Astrocyte (in vitro differentiated cells and primary cell): Measurements from ENCODE around the gene MTO1. TPM values are rescaled to one million over a fixed set of nuclear protein-coding genes. Genes with fewer than 3 reads are reported as not detected.
"Not testable (repeated sequence)": the region's sequence is repeated elsewhere in the genome, so short reads cannot be mapped to it uniquely, and the experiment has no call there.

Source experiments
- DNase-seq: peaks from one replicate; pipeline ENCODE4 v3.0.0-alpha.2; 2010; ENCODE audit warnings: low read depth
- FAIRE-seq: peaks from 2 replicates; lab custom pipeline; 2011; peaks lifted over from hg19 to GRCh38; lab: Jason Lieb, UNC
- H2AFZ ChIP-seq: 2 replicates; pipeline ENCODE4 v1.6.0; 2012; ENCODE audit warnings: low read depth, low read length, inconsistent platforms
- H3K27ac ChIP-seq: 2 replicates; pipeline ENCODE4 v1.5.1; 2011; ENCODE audit warnings: low read depth, low read length, inconsistent platforms
- H3K27me3 ChIP-seq: 2 replicates; pipeline ENCODE4 v1.6.0; 2011; ENCODE audit warnings: low read length, inconsistent platforms; ENCODE audit not compliant: insufficient read depth
- H3K36me3 ChIP-seq: 2 replicates; pipeline ENCODE4 v1.5.1; 2011; ENCODE audit warnings: low read length, inconsistent platforms; ENCODE audit not compliant: insufficient read depth
- H3K4me1 ChIP-seq: 2 replicates; pipeline ENCODE4 v1.5.1; 2011; ENCODE audit warnings: low read length, inconsistent platforms; ENCODE audit not compliant: insufficient read depth
- H3K4me2 ChIP-seq: 2 replicates; pipeline ENCODE4 v1.6.0; 2012; ENCODE audit warnings: low read length, inconsistent platforms
- H3K4me3 ChIP-seq: 2 replicates; pipeline ENCODE4 v1.5.1; 2011; ENCODE audit warnings: low read depth, mild to moderate bottlenecking, low read length, inconsistent platforms; ENCODE audit not compliant: insufficient read depth
- H3K79me2 ChIP-seq: 2 replicates; pipeline ENCODE4 v1.6.0; 2012; ENCODE audit warnings: mild to moderate bottlenecking, low read length, inconsistent platforms; ENCODE audit not compliant: insufficient read depth
- H3K9ac ChIP-seq: 2 replicates; pipeline ENCODE4 v1.6.0; 2012; ENCODE audit warnings: mild to moderate bottlenecking, low read length, inconsistent platforms
- H3K9me3 ChIP-seq: 2 replicates; pipeline ENCODE4 v1.5.1; 2012; ENCODE audit warnings: low read depth, mild to moderate bottlenecking, low read length, inconsistent platforms; ENCODE audit not compliant: insufficient read depth
- H4K20me1 ChIP-seq: 2 replicates; pipeline ENCODE4 v1.6.0; 2012; ENCODE audit warnings: low read length, inconsistent platforms; ENCODE audit not compliant: insufficient read depth
- H3K27ac Mint-ChIP-seq: one replicate; pipeline ENCODE4 v1.8.0; 2021; ENCODE audit warnings: mild to moderate bottlenecking, mixed read lengths; ENCODE audit not compliant: unreplicated experiment
- H3K27me3 Mint-ChIP-seq: one replicate; pipeline ENCODE4 v1.8.0; 2021; ENCODE audit warnings: low read depth, mixed read lengths; ENCODE audit not compliant: unreplicated experiment
- H3K36me3 Mint-ChIP-seq: one replicate; pipeline ENCODE4 v1.8.0; 2021; ENCODE audit warnings: low read depth, mixed read lengths; ENCODE audit not compliant: unreplicated experiment
- H3K4me1 Mint-ChIP-seq: one replicate; pipeline ENCODE4 v1.8.0; 2021; ENCODE audit warnings: low read depth, mixed read lengths; ENCODE audit not compliant: unreplicated experiment
- H3K4me3 Mint-ChIP-seq: one replicate; pipeline ENCODE4 v1.8.0; 2021; ENCODE audit warnings: mild to moderate bottlenecking, moderate library complexity, mixed read lengths; ENCODE audit not compliant: unreplicated experiment
- H3K9me3 Mint-ChIP-seq: one replicate; pipeline ENCODE4 v1.8.0; 2021; ENCODE audit warnings: mild to moderate bottlenecking, mixed read lengths; ENCODE audit not compliant: unreplicated experiment
- CTCF ChIP-seq: IDR thresholded peaks from 2 replicates; pipeline ENCODE4 v1.5.1; 2011; ENCODE audit warnings: low read depth, mild to moderate bottlenecking, inconsistent platforms, low read length, moderate library complexity; ENCODE audit not compliant: insufficient read depth
- EZH2 ChIP-seq: IDR thresholded peaks from 2 replicates; pipeline ENCODE4 v1.6.1; 2012; ENCODE audit warnings: mild to moderate bottlenecking, low read length, inconsistent platforms; ENCODE audit not compliant: insufficient read depth
- total RNA-seq: library from RNA; stranded (reverse); gene quantifications from 2 replicates; pipeline ENCODE4 v1.2.1, GENCODE V29; 2021

MTO1 gene
- total RNA-seq, 1 donor from 2014 or later: 17.6 TPM

- Mint-ChIP-seq H3K27ac (peak overlapping the region; percentile 96), H3K36me3 (peaks cover 53% of the 10 kb centered on the region), H3K4me1 (peaks cover 11% of the 10 kb centered on the region), H3K9me3 (no peaks in the 10 kb centered on the region), H3K27me3 (no peaks in the 10 kb centered on the region), H3K4me3 (peak overlapping the region; percentile 94)
- TF ChIP-seq EZH2 (no peak), CTCF (no peak)
- no peak for DNase-seq
- Histone ChIP-seq H3K9me3 (no peaks in the 10 kb centered on the region), H3K36me3 (peaks cover 42% of the 10 kb centered on the region), H3K79me2 (peaks cover 45% of the 10 kb centered on the region), H3K27ac (peak overlapping the region; percentile 8), H4K20me1 (peaks cover 75% of the 10 kb centered on the region), H3K4me3 (peak overlapping the region; percentile 65), H3K9ac (peak overlapping the region; percentile 84), H3K4me2 (peak overlapping the region; percentile 89), H2AFZ (no peak overlapping the region), H3K27me3 (no peaks in the 10 kb centered on the region), H3K4me1 (peaks cover 6% of the 10 kb centered on the region)
- FAIRE-seq: no peak
These were observed 55.3 kb downstream of the MTO1 start for GRCh38 chr6:73516514-73517489.

- peak overlapping the region; percentile 47 for H3K27ac ChIP-seq
- peak overlapping the region; percentile 100 for H3K9ac ChIP-seq
- FAIRE-seq, H2AFZ ChIP-seq, DNase-seq, H3K27me3 Mint-ChIP-seq, H3K9me3 Mint-ChIP-seq, H3K27me3 ChIP-seq, H3K9me3 ChIP-seq: not testable (repeated sequence)
- peak overlapping the region; percentile 89 for H3K4me2 ChIP-seq
- peak overlapping the region; percentile 100 for H3K4me3 ChIP-seq
- H3K4me1 Mint-ChIP-seq: peaks cover 13% of the 10 kb centered on the region
- H3K4me1 ChIP-seq: peaks cover 14% of the 10 kb centered on the region
- H4K20me1 ChIP-seq: peaks cover 69% of the 10 kb centered on the region
- H3K79me2 ChIP-seq: peaks cover 45% of the 10 kb centered on the region
- peaks cover 42% of the 10 kb centered on the region for H3K36me3 ChIP-seq
- H3K36me3 Mint-ChIP-seq: peaks cover 53% of the 10 kb centered on the region
- peak overlapping the region; percentile 99 for H3K27ac Mint-ChIP-seq
- H3K4me3 Mint-ChIP-seq: peak overlapping the region; percentile 94
These were observed 56.8 kb downstream of the MTO1 start for GRCh38 chr6:73518100-73518981.

- Histone ChIP-seq H3K4me2 (peak overlapping the region; percentile 89), H3K27ac (peak overlapping the region; percentile 99), H3K79me2 (peaks cover 45% of the 10 kb centered on the region), H3K36me3 (peaks cover 42% of the 10 kb centered on the region), H4K20me1 (peaks cover 63% of the 10 kb centered on the region), H3K4me1 (peaks cover 20% of the 10 kb centered on the region), H3K4me3 (peak overlapping the region; percentile 100), H3K9ac (peak overlapping the region; percentile 100)
- H2AFZ ChIP-seq, H3K27me3 ChIP-seq, H3K27me3 Mint-ChIP-seq, DNase-seq, FAIRE-seq, H3K9me3 Mint-ChIP-seq, H3K9me3 ChIP-seq: not testable (repeated sequence)
- Mint-ChIP-seq H3K27ac (peak overlapping the region; percentile 99), H3K4me3 (peak overlapping the region; percentile 94), H3K4me1 (peaks cover 13% of the 10 kb centered on the region), H3K36me3 (peaks cover 53% of the 10 kb centered on the region)
These were observed 57.7 kb downstream of the MTO1 start for GRCh38 chr6:73518982-73519881.
